WTC11 (cell line): Measurements from ENCODE around the gene FGD5. TPM values are rescaled to one million over a fixed set of nuclear protein-coding genes. Genes with fewer than 3 reads are reported as not detected.

Source experiments
- ATAC-seq: fragments of 200-7000 bp; cut with Tn5 transposase; 2 replicates; pipeline ENCODE4 v1.10.0; 2021; ENCODE audit warnings: mild to moderate bottlenecking, moderate library complexity
- CTCF ChIA-PET: fragments of 300-600 bp; sonication (Branson Sonifier 250); formaldehyde crosslinking; loops from one replicate; lab custom pipeline; 2021; ENCODE audit warnings: antibody characterized with exemption; lab: Charles Lee
- POLR2A ChIA-PET: fragments of 350-600 bp; sonication (Branson Sonifier 250); formaldehyde crosslinking; loops from one replicate; lab custom pipeline; 2021; ENCODE audit warnings: antibody characterized with exemption; lab: Charles Lee
- DNase-seq: peaks from one replicate; pipeline ENCODE4 v3.0.0; 2021; ENCODE audit warnings: low spot score
- H3K27ac Mint-ChIP-seq: 2 replicates; pipeline ENCODE4 v1.8.0; 2021; ENCODE audit warnings: mixed read lengths
- H3K27me3 Mint-ChIP-seq: 2 replicates; pipeline ENCODE4 v1.8.0; 2021; ENCODE audit warnings: low read depth, mild to moderate bottlenecking, moderate library complexity, mixed read lengths
- H3K36me3 Mint-ChIP-seq: 2 replicates; pipeline ENCODE4 v1.8.0; 2021; ENCODE audit warnings: mixed read lengths
- H3K4me1 Mint-ChIP-seq: 2 replicates; pipeline ENCODE4 v1.8.0; 2022; ENCODE audit warnings: mixed read lengths
- H3K4me3 Mint-ChIP-seq: 2 replicates; pipeline ENCODE4 v1.8.0; 2021; ENCODE audit warnings: mild to moderate bottlenecking, moderate library complexity, mixed read lengths
- H3K9me3 Mint-ChIP-seq: 2 replicates; pipeline ENCODE4 v1.8.0; 2021; ENCODE audit warnings: mixed read lengths
- ATF1 ChIP-seq: sonication (generic); formaldehyde crosslinking; IDR thresholded peaks from 2 replicates; pipeline ENCODE4 v1.8.1; 2023; ENCODE audit warnings: mild to moderate bottlenecking, moderate library complexity, missing genetic modification reagents
- ELF4 ChIP-seq: sonication (generic); formaldehyde crosslinking; IDR thresholded peaks from 2 replicates; pipeline ENCODE4 v1.8.1; 2022; ENCODE audit warnings: low read depth, mild to moderate bottlenecking, moderate library complexity, missing genetic modification reagents
- ETV6 ChIP-seq: sonication (generic); formaldehyde crosslinking; IDR thresholded peaks from 2 replicates; pipeline ENCODE4 v1.8.1; 2022; ENCODE audit warnings: mild to moderate bottlenecking, missing genetic modification reagents
- GABPB1 ChIP-seq: sonication (generic); formaldehyde crosslinking; IDR thresholded peaks from 2 replicates; pipeline ENCODE4 v1.8.1; 2023; ENCODE audit warnings: mild to moderate bottlenecking, missing genetic modification reagents
- HMGXB4 ChIP-seq: sonication (generic); formaldehyde crosslinking; IDR thresholded peaks from 2 replicates; pipeline ENCODE4 v1.8.1; 2023; ENCODE audit warnings: mild to moderate bottlenecking, moderate library complexity, missing genetic modification reagents
- NFYB ChIP-seq: sonication (generic); formaldehyde crosslinking; conservative IDR thresholded peaks from 2 replicates; pipeline ENCODE4 v1.8.0; 2022; ENCODE audit warnings: low read depth, missing genetic modification reagents
- RORB ChIP-seq: fragments of 250-450 bp; sonication (Bioruptor Pico); IDR thresholded peaks from 2 replicates; pipeline ENCODE4 v1.9.0; 2021; ENCODE audit warnings: mild to moderate bottlenecking
- STAT6 ChIP-seq: sonication (generic); formaldehyde crosslinking; conservative IDR thresholded peaks from 2 replicates; pipeline ENCODE4 v1.8.1; 2023; ENCODE audit warnings: mild to moderate bottlenecking, low read depth, missing genetic modification reagents, moderate library complexity
- ZNF263 ChIP-seq: sonication (generic); formaldehyde crosslinking; IDR thresholded peaks from 2 replicates; pipeline ENCODE4 v1.8.1; 2022; ENCODE audit warnings: low read depth, mild to moderate bottlenecking, moderate library complexity, missing genetic modification reagents
- ZNF425 ChIP-seq: fragments of 250-450 bp; sonication (Bioruptor Pico); conservative IDR thresholded peaks from 2 replicates; pipeline ENCODE4 v1.9.0; 2021; ENCODE audit warnings: mild to moderate bottlenecking
- ZNF532 ChIP-seq: fragments of 250-450 bp; sonication (Bioruptor Pico); IDR thresholded peaks from 2 replicates; pipeline ENCODE4 v1.9.0; 2021; ENCODE audit warnings: mild to moderate bottlenecking, borderline replicate concordance
- total RNA-seq: library from RNA; stranded (reverse); gene quantifications from 3 replicates; pipeline ENCODE4 v1.2.3, GENCODE V29; 2021

FGD5 gene
- total RNA-seq, 1 experiment from 2014 or later: 18.3 TPM

DNA sequence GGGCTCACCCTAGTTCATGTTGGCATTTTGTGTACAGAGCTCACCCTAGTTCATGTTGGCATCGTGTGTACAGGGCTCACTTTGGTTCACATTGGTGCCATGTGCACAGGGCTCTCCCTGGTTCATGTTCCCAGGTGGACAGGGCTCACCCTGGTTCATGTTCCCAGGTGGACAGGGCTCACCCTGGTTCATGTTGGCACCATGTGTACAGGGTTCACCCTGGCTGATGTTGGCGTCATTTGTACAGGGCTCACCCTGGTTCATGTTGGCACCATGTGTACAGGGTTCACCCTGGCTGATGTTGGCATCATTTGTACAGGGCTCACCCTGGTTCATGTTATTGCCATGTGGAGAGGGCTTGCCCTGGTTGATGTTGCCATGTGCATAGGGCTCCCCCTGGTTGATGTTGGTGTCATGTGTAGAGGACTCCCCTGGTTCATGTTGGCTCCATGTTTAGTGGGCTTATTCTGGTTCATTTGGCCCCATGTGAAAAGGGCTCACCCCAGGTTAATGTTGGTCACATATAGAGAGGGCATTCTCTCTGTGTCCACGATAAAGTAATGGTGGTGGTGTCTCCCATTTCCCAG lies 97.0 kb downstream of the FGD5 start:
- H3K27me3 Mint-ChIP-seq: no peaks in the 10 kb centered on the region
- no peaks in the 10 kb centered on the region for H3K36me3 Mint-ChIP-seq
- CTCF ChIA-PET: interaction anchor here (1.1 to 4.8 kb wide), 4 partner anchors 124 to 242 kb away, joined by 3 to 52 read pairs (median 4); no protein-coding TSS in a partner anchor
- TF ChIP-seq ZNF532 (CRISPR knock-in tag) (no peak), RORB (CRISPR knock-in tag) (no peak), ZNF425 (no peak), ETV6 (CRISPR knock-in tag) (no peak), ELF4 (CRISPR knock-in tag) (no peak)
- peaks cover 6% of the 10 kb centered on the region for H3K4me1 Mint-ChIP-seq
- no peak overlapping the region for H3K4me3 Mint-ChIP-seq
- no peak overlapping the region for H3K27ac Mint-ChIP-seq
- POLR2A ChIA-PET: no interaction called here
- DNase-seq (no peak), ATAC-seq (no peak)
- no peaks in the 10 kb centered on the region for H3K9me3 Mint-ChIP-seq

GRCh38 chr3:14918356-14918860 lies 99.6 kb downstream of the FGD5 start:
- CTCF ChIA-PET: no interaction called here
- Mint-ChIP-seq H3K4me3 (no peak overlapping the region), H3K4me1 (peaks cover 6% of the 10 kb centered on the region), H3K9me3 (no peaks in the 10 kb centered on the region), H3K27me3 (no peaks in the 10 kb centered on the region), H3K36me3 (no peaks in the 10 kb centered on the region), H3K27ac (no peak overlapping the region)
- ATAC-seq (no peak), DNase-seq (no peak)
- POLR2A ChIA-PET: no interaction called here
- TF ChIP-seq ZNF425 (no peak), HMGXB4 (CRISPR knock-in tag) (no peak), ZNF263 (CRISPR knock-in tag) (no peak), NFYB (no peak), ATF1 (CRISPR knock-in tag) (no peak)

- Mint-ChIP-seq H3K27me3 (no peaks in the 10 kb centered on the region), H3K36me3 (no peaks in the 10 kb centered on the region), H3K4me1 (no peaks in the 10 kb centered on the region), H3K9me3 (no peaks in the 10 kb centered on the region), H3K27ac (no peak overlapping the region), H3K4me3 (no peak overlapping the region)
- TF ChIP-seq STAT6 (CRISPR knock-in tag) (no peak), GABPB1 (CRISPR knock-in tag) (no peak), RORB (CRISPR knock-in tag) (no peak), ELF4 (CRISPR knock-in tag) (no peak)
- no peak for ATAC-seq
- CTCF ChIA-PET: interaction anchor here (0.5 to 3.0 kb wide), 42 partner anchors 8 to 371 kb away, joined by 3 to 74 read pairs (median 4); partner anchors contain the start of genes C3orf20 and NR2C2
- DNase-seq: no peak
- POLR2A ChIA-PET: interaction anchor here (0.6 kb wide), 1 partner anchor 109 kb away, joined by 3 read pairs; no protein-coding TSS in a partner anchor
Observed at GRCh38 chr3:14920536-14920935, 101.8 kb downstream of the FGD5 start.
